ENCODE data around the gene HLA-DQA1. TPM values are rescaled to one million over a fixed set of nuclear protein-coding genes. Genes with fewer than 3 reads are reported as not detected.

Gene HLA-DQA1
- total RNA-seq, 1 donor from 2014 or later = not detected

- Mint-ChIP-seq H3K27ac (no peak overlapping the region), H3K4me3 (no peak overlapping the region), H3K9me3 (no peaks in the 10 kb centered on the region), H3K36me3 (no peaks in the 10 kb centered on the region), H3K27me3 (peaks cover 3% of the 10 kb centered on the region), H3K4me1 (ENCODE audit: unreplicated experiment) (no peaks in the 10 kb centered on the region)
- DNase-seq (ENCODE audit: extremely low spot score, unreplicated experiment) = no peak
- peak; percentile 64 for TF ChIP-seq CTCF (conservative IDR thresholded peaks at IDR 0.05)
Observed at GRCh38 chr6:32608362-32608761, 28.8 kb upstream of the HLA-DQA1 start.

- Mint-ChIP-seq H3K27ac (no peak overlapping the region), H3K4me3 (no peak overlapping the region), H3K27me3 (peaks cover 3% of the 10 kb centered on the region), H3K4me1 (ENCODE audit: unreplicated experiment) (no peaks in the 10 kb centered on the region), H3K36me3 (no peaks in the 10 kb centered on the region), H3K9me3 (no peaks in the 10 kb centered on the region)
- no peak for DNase-seq (ENCODE audit: extremely low spot score, unreplicated experiment)
- no peak for TF ChIP-seq CTCF (conservative IDR thresholded peaks at IDR 0.05)
Observed at GRCh38 chr6:32609391-32609730, 27.8 kb upstream of the HLA-DQA1 start.

- Mint-ChIP-seq H3K4me1 (ENCODE audit: unreplicated experiment) (no peaks in the 10 kb centered on the region), H3K36me3 (no peaks in the 10 kb centered on the region), H3K9me3 (no peaks in the 10 kb centered on the region), H3K4me3 (no peak overlapping the region), H3K27me3 (peaks cover 3% of the 10 kb centered on the region), H3K27ac (no peak overlapping the region)
- peak; percentile 72 for DNase-seq (ENCODE audit: extremely low spot score, unreplicated experiment)
- no peak for TF ChIP-seq CTCF (conservative IDR thresholded peaks at IDR 0.05)
Observed at GRCh38 chr6:32609731-32610640, 27.2 kb upstream of the HLA-DQA1 start.

- H3K36me3 Mint-ChIP-seq = no peaks in the 10 kb centered on the region
Observed at GRCh38 chr6:32610682-32611296, 26.4 kb upstream of the HLA-DQA1 start.

GRCh38 chr6:32613475-32613874 lies 23.7 kb upstream of the HLA-DQA1 start:
- no peak for TF ChIP-seq CTCF (conservative IDR thresholded peaks at IDR 0.05)
- H3K36me3 Mint-ChIP-seq = no peaks in the 10 kb centered on the region
- no peak for DNase-seq (ENCODE audit: extremely low spot score, unreplicated experiment)

More at GRCh38 chr6:32610682-32611296, 26.4 kb upstream of the HLA-DQA1 start:
- peaks cover 3% of the 10 kb centered on the region for H3K27me3 Mint-ChIP-seq
- H3K27ac Mint-ChIP-seq = no peak overlapping the region
- TF ChIP-seq CTCF (conservative IDR thresholded peaks at IDR 0.05) = no peak
- no peak overlapping the region for H3K4me3 Mint-ChIP-seq
- H3K9me3 Mint-ChIP-seq = no peaks in the 10 kb centered on the region
- DNase-seq (ENCODE audit: extremely low spot score, unreplicated experiment) = no peak
- H3K4me1 Mint-ChIP-seq (ENCODE audit: unreplicated experiment) = no peaks in the 10 kb centered on the region

More at GRCh38 chr6:32613475-32613874, 23.7 kb upstream of the HLA-DQA1 start:
- no peaks in the 10 kb centered on the region for H3K9me3 Mint-ChIP-seq
- no peaks in the 10 kb centered on the region for H3K4me1 Mint-ChIP-seq (ENCODE audit: unreplicated experiment)
- H3K27me3 Mint-ChIP-seq = no peaks in the 10 kb centered on the region
- no peak overlapping the region for H3K4me3 Mint-ChIP-seq
- no peak overlapping the region for H3K27ac Mint-ChIP-seq

All from type B pancreatic cell (in vitro differentiated cells).